ENCODE measurements around the gene OR10A5. TPM values are rescaled to one million over a fixed set of nuclear protein-coding genes. Genes with fewer than 3 reads are reported as not detected.

The OR10A5 gene
- total RNA-seq, 1 experiment from 2014 or later = not detected

GRCh38 chr11:6833356-6833755, 12.1 kb upstream of the OR10A5 start:
- Histone ChIP-seq H3K23me2 (ENCODE audit: insufficient read length, low read depth, low read length, poor library complexity, severe bottlenecking) (no peaks in the 10 kb centered on the region), H3K79me2 (ENCODE audit: insufficient read depth, low read length) (no peaks in the 10 kb centered on the region), H4K20me1 (ENCODE audit: control insufficient read depth, insufficient read depth, insufficient read length) (no peaks in the 10 kb centered on the region), H3K4me1 (ENCODE audit: insufficient read depth, low read length) (no peaks in the 10 kb centered on the region), H4K5ac (ENCODE audit: insufficient read length, low read depth, low read length) (no peak overlapping the region), H2BK120ac (ENCODE audit: low read depth, low read length, poor library complexity, severe bottlenecking) (no peak overlapping the region), H3K4me2 (ENCODE audit: insufficient read depth, insufficient read length, low read length) (no peak overlapping the region), H4K91ac (ENCODE audit: insufficient read length, low read depth, low read length) (no peak overlapping the region), H3K79me1 (ENCODE audit: insufficient read depth, low read depth, low read length, poor library complexity, severe bottlenecking) (no peaks in the 10 kb centered on the region), H3K56ac (ENCODE audit: insufficient read length, low read depth, low read length) (no peak overlapping the region), H3K9ac (ENCODE audit: extremely low read depth, insufficient read length, low read length) (no peak overlapping the region), H2BK12ac (ENCODE audit: insufficient read length, low read depth, low read length) (no peak overlapping the region), H3K9me3 (ENCODE audit: control insufficient read depth, low read depth, low read length) (no peaks in the 10 kb centered on the region), H3K18ac (ENCODE audit: insufficient read length, low read depth, low read length) (no peak overlapping the region), H2BK20ac (ENCODE audit: low read depth, low read length, poor library complexity, severe bottlenecking) (no peak overlapping the region), H3K27ac (ENCODE audit: insufficient read length, low read depth, low read length) (no peak overlapping the region), H3K27me3 (ENCODE audit: insufficient read depth, low read length) (no peaks in the 10 kb centered on the region), H2AFZ (ENCODE audit: low read length) (no peak overlapping the region), H3K14ac (ENCODE audit: insufficient read depth, low read length) (no peak overlapping the region; the same call in 1 of the 2 replicates), H2AK5ac (ENCODE audit: insufficient read length, low read length) (no peak overlapping the region), H3K4ac (ENCODE audit: low read depth, low read length) (no peak overlapping the region), H3T11ph (ENCODE audit: low read length) (no peak overlapping the region), H2BK15ac (ENCODE audit: low read depth, low read length) (no peak overlapping the region), H3K23ac (ENCODE audit: insufficient read length, low read depth, low read length) (no peak overlapping the region), H2BK5ac (ENCODE audit: insufficient read length, low read length) (no peak overlapping the region), H4K8ac (replicated peaks; ENCODE audit: insufficient read length, low read depth, low read length) (no peak overlapping the region)
- no CpG with 5 or more reads among the region's 6 CpGs for WGBS (ENCODE audit: extremely low coverage, insufficient read length, low lambda C conversion rate)
- DNase-seq = no peak
- Mint-ChIP-seq H3K4me3 (no peak overlapping the region), H3K27me3 (ENCODE audit: low read depth) (no peaks in the 10 kb centered on the region), H3K9me3 (no peaks in the 10 kb centered on the region), H3K4me1 (no peaks in the 10 kb centered on the region), H3K27ac (peak overlapping the region in 1 of 3 experiments; percentile 31; a peak in 2 of 7 replicates), H3K36me3 (ENCODE audit: insufficient read depth in 1 of 3, low read depth in 3 of 3) (no peaks in the 10 kb centered on the region; a peak in 1 of 7 replicates)
- TF ChIP-seq CTCF (conservative IDR thresholded peaks at IDR 0.05) = no peak

Measured in H9 (cell line).